DMS114 treated with DMSO at 0.1 percent for 48 hours (cell line): ENCODE data around the gene PRRT1.
"Not testable (repeated sequence)": the region's sequence is repeated elsewhere in the genome, so short reads cannot be mapped to it uniquely, and the experiment has no call there.

Source experiments
- DNase-seq: peaks from one replicate; lab custom pipeline; 2025; ENCODE audit not compliant: unreplicated experiment; lab: John Stamatoyannopoulos, UW

PRRT1 gene

GRCh38 chr6:32105433-32105832 lies 46.3 kb downstream of the PRRT1 start:
- DNase-seq, result no peak

- no peak for DNase-seq
Observed at GRCh38 chr6:32102255-32102654, 49.5 kb downstream of the PRRT1 start.

GRCh38 chr6:32100251-32100650 lies 51.5 kb downstream of the PRRT1 start:
- not testable (repeated sequence) for DNase-seq
